ENCODE data around the gene ARHGAP20. TPM values are rescaled to one million over a fixed set of nuclear protein-coding genes. Genes with fewer than 3 reads are reported as not detected.
"Not testable (repeated sequence)": the region's sequence is repeated elsewhere in the genome, so short reads cannot be mapped to it uniquely, and the experiment has no call there.

The ARHGAP20 gene
- total RNA-seq, 1 experiment from 2014 or later, result 0.75 TPM

DNA sequence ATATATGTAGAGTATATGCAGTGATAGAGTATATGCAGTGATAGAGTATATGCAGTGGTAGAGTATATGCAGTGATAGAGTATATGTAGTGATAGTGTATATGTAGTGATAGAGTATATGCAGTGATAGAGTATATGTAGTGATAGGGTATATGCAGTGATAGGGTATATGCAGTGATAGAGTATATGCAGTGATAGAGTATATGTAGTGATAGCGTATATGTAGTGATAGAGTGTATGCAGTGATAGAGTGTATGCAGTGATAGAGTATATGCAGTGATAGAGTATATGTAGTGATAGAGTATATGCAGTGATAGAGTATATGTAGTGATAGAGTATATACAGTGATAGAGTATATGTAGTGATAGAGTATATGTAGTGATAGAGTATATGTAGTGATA is 92.9 kb downstream of the ARHGAP20 start:
- DNase-seq (ENCODE audit: low read depth), result not testable (repeated sequence)

DNA sequence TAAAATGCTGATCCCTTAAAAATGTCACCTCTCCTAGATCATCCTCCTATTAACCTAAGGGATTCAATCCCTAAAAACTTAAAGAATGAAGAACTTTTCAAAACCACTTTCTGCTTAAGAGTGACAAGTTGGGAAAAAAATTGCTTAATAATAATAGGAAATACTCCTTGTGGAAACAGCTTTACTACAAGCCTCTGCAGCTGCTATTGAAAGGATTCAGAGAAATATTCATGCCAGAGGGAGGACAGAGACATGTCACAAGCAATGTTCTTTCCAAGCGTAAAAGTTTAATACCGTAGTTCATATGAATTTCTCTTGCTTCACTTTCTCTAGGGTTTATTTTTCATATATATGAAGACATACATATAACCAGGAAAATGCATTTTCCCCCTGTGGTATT is 98.2 kb downstream of the ARHGAP20 start:
- no peak for DNase-seq (ENCODE audit: low read depth)

DNA sequence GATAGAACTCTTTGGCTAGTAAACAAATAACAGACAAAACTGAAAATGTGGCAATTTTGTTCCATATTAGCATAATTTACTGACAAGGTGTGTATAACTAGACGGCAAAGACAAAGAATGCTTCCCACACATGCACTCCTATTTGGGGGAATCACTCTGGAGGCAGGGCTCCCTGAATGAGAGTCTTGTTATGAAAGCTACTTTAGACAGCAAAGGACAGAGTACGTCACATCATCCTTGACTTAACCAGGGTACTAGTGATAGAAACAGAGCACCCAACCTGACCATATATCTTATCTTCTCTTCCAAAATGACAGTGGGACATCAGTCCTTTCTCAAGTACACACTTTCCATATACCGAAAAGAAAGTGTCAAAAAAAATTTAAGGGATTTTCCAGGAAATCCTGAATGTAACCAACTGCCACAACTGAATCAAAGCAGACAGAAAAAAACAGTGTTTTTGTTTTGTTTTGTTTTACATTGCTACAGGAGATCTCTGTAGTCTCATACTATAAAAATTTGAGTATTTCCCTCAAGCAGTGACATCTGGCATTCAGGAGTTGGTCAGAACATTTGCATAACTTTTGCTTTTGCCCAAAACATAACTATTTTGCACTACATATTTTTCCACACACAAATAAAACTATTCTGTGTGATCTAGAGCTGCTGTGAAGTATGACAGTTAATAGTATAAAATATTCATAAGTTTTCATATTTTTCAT is 98.9 kb downstream of the ARHGAP20 start:
- DNase-seq (ENCODE audit: low read depth), result peak; percentile 56

DNA sequence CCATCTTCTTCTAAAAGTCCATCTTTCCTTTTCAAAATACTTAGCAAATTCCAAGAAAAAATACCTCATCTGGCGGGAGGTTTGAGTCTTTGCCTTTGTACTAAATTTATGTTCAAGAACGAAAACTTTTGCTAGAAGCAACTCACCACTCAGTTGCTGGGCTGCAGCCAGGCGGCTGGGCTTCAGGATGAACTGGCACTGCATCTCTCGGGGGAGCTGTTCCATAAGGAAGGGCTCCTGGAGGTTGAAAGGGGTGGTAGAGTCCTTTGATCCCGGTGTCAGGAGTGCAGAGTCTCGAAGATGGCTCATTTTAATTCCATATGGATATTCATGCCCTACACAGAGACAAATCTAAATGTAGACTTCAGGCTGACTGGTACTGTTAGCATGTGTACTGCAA is 105.8 kb downstream of the ARHGAP20 start:
- DNase-seq (ENCODE audit: low read depth), result no peak

DNA sequence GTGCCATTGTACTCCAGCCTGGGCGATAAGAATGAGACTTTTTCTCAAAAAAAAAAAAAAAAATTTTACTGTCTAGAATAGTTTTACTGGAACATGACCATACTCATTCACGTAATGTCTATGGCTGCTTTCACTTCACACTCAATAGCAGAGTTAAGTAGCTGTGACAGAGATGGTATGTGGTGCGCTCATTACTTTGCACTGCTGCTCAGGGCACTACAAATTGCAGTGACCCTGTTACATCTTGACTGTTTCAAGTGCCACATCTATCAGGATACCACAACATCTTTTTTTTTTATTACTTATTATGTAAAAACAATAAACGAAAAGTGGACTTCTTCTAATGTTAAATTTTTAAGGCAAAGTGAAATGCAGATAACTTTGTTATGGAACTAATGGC is 110.3 kb downstream of the ARHGAP20 start:
- no peak for DNase-seq (ENCODE audit: low read depth)

DNA sequence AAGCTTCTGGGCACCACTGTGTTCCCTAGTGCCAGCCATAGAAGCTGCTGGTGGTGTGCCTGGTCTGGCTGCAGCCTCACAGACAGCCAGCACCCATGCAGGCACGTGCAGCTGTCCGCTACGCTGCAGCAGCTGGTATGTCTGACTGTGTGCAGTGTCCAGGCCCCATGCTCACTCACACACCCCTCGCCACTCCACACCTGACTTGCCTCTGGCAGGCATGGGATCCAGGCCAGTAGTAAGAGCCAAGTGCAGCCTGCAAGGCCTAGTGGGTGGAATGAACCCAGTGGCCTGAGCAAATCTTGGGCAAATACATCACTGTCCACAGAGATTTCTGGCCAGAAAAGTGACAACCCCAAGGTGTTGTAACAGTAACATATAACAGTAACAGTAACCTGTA is 111.9 kb downstream of the ARHGAP20 start:
- DNase-seq (ENCODE audit: low read depth), result no peak

DNA sequence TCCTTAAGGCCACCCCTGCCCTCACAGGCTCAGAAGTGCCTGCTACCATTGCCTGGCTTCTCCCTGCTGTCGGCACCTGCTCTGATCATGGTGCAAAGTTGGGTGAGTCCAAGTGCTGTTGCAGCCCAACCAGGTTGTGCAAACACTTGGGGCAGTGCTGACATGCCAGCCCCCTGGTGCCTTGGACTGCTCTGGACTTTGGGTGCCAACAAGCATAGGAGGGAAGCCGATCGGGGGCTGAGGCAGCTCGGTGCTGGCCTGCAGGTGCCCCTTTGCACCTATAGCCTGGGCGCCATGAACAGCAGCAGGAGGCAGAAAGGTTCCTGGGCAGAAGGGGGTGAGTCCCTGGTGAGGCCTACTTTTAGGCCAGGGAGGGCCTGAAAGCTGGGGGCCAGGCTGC is 113.0 kb downstream of the ARHGAP20 start:
- DNase-seq (ENCODE audit: low read depth), result no peak

DNA sequence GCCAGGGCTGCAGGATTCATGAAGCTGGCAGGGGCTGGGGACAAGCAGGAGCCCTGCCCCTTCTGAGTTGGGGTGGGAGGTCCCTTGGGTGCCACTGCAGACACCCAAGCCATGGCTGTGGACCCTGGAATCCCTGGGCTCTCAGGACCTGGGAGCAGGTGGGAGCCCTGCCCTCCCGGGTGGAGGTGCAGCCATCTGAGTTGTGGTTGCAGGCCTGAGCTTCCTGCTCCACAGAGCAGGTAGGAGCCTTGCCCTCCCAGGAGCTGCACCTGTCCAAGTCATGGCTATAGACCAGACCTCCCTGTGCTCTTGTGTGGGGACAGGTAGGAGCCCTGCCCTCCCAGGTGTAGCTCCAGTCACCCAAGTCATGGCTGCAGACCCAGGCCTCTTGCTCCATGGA is 113.5 kb downstream of the ARHGAP20 start:
- DNase-seq (ENCODE audit: low read depth), result no peak

DNA sequence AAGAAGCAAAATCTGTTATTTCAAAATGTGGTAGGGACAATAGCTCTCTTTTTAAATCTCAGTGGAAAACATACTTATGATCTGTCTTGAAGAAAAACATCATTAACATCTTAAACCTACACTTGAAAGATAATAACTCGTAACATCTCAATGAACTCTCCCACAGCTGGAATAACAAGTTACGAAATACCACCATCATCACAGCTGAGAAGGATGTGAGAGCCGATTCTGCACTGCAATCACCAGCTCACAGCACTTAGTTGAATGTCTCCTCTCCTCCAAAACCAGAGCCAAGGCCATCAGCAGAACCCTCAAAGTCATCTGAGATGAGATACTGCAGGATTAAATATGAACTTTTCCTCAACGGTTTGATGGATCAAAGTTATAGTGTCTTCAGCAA is 124.3 kb downstream of the ARHGAP20 start:
- DNase-seq (ENCODE audit: low read depth), result peak; percentile 86

DNA sequence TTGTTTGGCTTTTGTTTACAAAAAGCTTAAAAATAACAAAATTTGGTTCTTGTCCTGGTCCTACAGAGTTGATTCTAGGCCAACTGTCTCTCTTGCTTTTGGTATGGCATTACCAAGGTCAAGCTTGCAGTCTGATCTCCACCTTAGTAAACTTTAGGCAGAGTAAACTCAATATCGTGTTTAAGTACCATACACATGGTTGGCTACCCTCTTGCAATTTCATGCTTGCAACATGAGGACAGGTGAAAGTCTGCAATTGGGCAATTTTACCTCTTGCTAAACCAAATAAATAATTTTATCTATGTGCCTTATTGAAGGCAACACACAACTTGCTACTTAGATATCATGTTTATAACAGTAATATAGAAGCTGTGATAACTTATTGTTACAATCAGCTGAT is 125.1 kb downstream of the ARHGAP20 start:
- no peak for DNase-seq (ENCODE audit: low read depth)

DNA sequence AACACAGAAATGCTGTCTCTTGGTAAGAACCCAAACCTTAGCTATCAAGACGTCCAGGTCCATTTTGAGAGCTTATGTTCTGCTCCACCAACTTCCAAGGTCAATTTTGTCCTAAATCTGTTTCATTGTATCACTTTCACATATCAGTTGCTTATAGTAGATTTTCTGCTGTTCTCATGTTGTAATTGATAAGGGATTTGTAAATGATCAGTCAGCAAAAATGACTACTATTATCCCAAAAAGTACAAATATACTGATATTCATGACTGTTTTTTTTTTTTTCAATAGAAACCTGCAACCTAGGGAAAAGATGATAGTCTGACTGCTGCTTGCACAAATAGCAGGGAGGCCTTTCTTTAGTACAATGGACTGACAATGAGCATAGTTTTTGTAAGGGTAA is 128.1 kb downstream of the ARHGAP20 start:
- no peak for DNase-seq (ENCODE audit: low read depth)

DNA sequence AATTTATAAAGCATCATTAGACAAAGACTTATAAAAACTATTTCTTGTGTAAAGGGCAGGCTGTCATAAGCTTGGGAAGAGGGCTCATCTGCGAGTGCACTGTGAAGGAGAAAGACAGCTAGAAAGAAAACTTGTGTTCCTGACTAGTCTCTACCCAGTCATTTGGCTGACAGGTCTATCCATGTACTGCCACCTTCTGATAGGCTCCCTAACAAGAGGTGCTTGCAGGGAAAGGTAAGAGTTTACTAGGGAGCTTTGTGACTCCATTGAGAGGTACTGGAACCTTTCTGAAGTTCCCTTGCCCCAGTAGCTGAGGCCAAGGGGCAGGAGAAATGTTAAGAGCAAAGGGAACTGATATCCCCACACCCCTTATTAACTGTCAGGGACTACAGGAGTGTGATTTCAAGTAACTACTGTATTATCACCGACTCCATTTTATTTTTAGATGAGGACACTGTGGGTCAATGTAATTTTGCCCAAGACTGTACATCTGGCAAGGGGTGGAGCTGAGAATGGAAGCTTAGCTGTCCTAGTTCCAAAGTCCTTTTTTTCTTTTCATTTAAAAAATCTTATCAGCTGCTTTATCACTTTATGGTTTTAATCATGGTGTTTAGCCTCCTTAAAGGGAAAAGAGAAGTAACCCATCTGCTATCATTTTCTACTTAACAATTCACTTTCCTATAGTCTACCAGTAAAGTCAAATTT is 129.4 kb downstream of the ARHGAP20 start:
- no peak for DNase-seq (ENCODE audit: low read depth)

DNA sequence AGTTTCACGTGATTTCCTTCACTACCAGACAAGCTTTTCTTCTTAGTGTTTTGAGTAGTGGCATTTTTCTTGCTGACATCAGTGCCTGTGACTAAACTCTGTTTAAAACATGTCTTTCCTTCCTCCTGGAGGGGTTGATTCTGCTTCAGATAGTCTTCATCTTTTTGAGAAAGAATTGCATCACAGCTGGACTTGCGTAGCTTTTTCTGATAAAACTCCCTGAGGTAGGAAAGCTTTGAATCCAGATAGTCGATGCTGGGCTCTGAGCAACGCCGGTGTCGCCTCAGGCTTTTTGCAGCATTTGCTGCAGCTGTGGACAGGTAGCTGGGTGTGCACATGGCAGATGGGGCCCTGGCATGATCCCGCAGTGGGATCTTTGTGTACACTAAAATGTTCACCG is 131.7 kb downstream of the ARHGAP20 start:
- no peak for DNase-seq (ENCODE audit: low read depth)

DNA sequence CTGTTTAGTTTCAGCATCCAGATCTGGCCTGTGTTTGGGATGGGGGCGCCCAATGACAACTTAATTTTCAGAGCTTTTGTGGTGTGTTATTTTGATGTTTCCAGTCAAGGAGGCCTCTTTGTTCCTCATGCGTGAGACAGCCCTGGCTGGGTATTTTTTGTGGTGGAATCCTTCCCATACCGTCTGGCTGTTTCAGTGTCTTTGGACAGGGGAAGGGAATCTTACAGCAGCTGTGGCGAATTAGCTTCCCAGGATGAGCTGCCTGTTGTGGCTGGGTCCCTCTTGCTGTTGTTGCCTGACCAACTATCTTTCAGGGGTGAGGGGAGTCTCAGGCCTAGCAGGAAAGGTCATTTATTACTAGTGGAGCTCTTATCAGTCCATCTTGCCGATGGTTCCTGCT is 138.8 kb downstream of the ARHGAP20 start:
- DNase-seq (ENCODE audit: low read depth), result no peak

DNA sequence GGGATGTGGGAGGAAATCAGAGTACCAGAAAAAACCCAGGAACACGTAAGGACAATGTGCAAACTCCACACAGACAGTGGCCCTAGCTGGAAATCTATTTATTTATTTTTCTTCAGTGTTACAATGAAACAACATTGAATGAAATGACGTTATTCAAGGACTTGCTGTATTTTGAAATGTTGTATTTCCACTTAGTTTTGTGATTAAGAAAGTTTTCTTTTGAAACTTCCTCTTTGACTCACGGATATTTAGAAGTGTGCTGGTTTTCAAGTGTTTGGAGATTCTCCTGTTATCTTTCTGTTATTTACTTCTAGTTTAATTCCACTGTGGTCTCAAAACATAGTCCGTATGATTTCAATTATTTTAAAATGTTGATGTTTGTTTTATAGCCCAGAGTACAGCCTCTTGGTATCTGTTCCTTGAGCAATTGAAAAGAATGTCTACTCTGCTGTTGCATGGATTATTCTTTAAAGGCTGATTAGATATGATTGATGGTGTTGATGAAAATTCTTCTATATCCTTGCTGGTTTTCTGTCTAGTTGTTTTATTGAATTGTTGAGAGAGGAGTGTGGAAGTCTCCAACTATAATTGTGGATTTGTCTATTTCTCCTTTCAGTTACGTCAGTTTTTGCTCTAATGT is 141.0 kb downstream of the ARHGAP20 start:
- no peak for DNase-seq (ENCODE audit: low read depth)

DNA sequence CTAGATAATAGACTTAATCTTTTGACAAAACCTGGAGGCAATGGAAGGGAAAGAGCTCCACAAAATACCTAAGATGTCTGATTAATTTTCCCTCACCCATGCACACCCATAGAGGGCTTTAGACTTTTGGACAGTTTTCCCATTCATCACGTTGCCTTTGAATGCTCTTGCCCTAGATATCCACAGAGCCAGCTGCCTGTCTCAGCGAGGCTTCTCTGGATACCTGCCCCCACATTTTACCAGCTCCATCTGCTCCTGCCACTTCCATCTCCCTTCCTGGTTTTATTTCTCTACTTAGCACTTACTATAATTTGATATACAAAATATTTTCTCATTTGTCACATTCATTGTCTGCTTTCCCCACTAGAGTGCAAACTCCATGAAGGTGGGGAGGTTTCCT is 145.7 kb downstream of the ARHGAP20 start:
- no peak for DNase-seq (ENCODE audit: low read depth)

DNA sequence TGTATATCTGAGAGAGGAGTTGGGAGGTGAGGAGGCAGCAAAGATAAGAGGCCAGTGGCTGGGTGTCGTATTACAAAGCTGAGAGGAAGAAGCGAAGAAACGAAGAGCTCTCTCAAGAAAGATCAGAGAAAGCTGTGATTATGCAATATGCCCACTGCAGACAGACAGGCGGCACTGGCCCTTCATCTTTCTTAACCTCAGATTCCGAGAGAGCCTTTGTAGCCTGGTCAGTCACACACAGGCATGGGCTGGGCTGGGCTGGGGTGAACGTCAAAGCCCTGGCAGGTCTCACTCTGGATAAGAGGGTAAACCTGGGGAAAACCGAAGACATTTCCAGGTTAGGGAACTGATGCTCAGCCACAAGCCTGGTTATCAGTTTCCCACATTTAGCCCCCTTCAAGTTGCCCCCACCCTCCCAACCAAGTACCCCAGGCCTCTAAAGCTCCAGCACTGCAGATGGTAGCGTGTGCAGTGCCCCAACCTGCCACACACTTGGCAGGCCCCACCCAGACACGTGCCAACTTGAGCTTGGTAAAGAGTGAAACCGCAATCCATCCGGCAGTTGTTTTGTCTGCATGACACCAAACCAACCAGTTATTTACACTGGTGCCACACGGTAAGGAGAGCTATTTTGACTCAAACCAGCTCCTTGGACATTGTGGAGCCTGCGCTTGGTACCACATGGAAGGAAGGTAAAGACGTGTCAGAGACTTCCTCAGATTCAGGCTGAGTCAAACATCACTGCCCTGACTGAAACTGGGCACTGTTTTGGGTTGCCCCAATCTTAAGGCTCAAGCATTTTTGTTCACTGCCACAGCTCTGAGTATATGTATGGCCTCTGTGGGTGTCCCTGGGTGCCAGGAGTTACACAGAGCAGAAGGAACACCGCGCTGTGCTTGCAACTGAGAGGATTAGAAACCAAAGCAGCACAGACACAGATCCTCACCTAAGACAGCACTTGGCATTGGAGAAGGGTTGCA is 146.6 kb downstream of the ARHGAP20 start:
- peak; percentile 86 for DNase-seq (ENCODE audit: low read depth)

DNA sequence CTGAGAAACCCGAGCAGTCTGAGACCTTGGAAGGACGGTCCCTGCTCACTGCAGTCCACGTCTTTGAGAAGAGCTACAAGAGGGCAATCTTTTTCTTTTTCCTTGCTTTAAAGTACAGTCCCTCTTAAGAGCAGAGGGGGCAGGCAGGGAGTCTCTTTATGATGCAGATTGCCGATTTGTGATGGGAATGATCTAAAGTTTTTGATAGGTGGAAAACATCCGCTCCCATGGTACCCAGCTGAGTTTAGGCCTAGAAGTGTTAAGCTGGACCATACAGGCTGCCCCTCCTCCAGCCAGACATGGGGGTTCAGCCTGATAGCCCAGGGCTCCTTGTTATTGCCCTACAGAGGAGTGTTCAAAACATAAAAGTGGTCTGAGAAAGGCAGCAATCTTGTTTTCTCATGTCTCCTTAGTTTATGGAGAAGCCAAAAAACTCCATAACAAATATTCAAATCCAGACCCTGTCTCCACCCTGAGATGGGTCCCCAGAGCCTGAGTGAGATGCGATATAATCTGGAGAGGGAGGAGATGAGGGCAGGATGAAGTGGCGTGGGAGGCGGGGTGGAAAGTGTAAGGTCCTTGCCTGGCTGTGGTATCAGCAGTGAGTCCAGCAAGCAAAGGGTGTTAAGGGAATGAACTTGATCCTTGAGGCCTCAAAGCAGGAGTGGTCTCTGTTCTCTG is 147.4 kb downstream of the ARHGAP20 start:
- DNase-seq (ENCODE audit: low read depth), result no peak

DNA sequence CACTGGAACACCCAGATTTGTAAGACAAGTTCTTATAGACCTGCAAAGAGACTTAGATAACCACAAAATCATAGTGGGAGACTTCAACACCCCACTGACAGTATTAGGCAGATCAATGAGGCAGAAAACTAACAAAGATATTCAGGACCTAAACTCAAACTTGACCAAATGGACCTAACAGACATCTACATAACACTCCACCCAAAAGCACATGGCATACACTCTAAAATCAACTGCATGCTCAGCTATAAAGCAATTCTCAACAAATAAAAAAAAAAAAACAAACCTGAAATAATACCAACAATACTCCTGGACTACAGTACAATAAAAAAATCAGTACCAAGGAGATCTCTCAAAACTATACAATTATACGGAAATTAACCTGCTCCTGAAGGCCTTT is 167.5 kb downstream of the ARHGAP20 start:
- no peak for DNase-seq (ENCODE audit: low read depth)

DNA sequence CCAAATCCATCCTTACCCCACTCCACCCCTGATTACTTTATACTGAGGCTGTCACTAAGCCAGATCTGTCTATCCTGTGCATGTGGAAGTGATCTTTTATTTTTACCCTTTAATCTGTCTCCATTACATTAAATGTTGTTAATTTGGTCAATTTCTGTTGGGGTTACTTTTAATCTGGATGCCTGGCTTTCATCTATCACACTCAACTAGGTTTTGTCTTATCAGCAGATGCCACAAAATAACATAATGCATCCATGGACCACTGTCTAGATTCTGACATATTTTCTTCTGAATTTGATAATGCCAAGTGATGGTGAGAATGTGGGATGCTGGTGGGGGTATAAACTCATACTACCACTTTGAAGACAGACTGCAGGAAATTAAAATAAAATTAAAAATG is 174.1 kb downstream of the ARHGAP20 start:
- no peak for DNase-seq (ENCODE audit: low read depth)
